CD4-positive, CD25-positive, alpha-beta regulatory T cell (primary cell): Measurements from ENCODE around the gene CCT7. TPM values are rescaled to one million over a fixed set of nuclear protein-coding genes. Genes with fewer than 3 reads are reported as not detected.

Experiments
- ATAC-seq, 2 donors: fragments of 150-1000 bp; cut with Tn5 transposase; one replicate each; pipeline ENCODE4 v1.10.0; 2021; ENCODE audit warnings: low read depth in 2 of 2, moderate number of reproducible peaks in 2 of 2, moderate library complexity in 1 of 2
- DNase-seq, 3 donors: peaks; one replicate each; pipeline versions ENCODE4 v3.0.0 to v3.0.0-alpha.2; 2012 to 2022; ENCODE audit warnings: mixed read lengths in 1 of 3
- H3K27ac ChIP-seq: one replicate; pipeline ENCODE4 v1.7.0; 2013; ENCODE audit warnings: mild to moderate bottlenecking, low read length; ENCODE audit not compliant: insufficient read depth, poor library complexity, severe bottlenecking
- H3K27me3 ChIP-seq: one replicate; pipeline ENCODE4 v1.7.0; 2013; ENCODE audit warnings: low read length; ENCODE audit not compliant: control insufficient read depth, insufficient read depth
- H3K36me3 ChIP-seq: one replicate; pipeline ENCODE4 v1.7.0; 2013; ENCODE audit warnings: mild to moderate bottlenecking, low read length, moderate library complexity; ENCODE audit not compliant: control insufficient read depth, insufficient read depth
- H3K4me1 ChIP-seq: 2 replicates; pipeline ENCODE4 v1.7.0; 2013; ENCODE audit warnings: mild to moderate bottlenecking, low read length; ENCODE audit not compliant: insufficient read depth, control insufficient read depth, poor library complexity, severe bottlenecking
- H3K4me3 ChIP-seq: one replicate; pipeline ENCODE4 v1.7.0; 2013; ENCODE audit warnings: low read depth, mild to moderate bottlenecking, low read length, moderate library complexity
- H3K9me3 ChIP-seq, 2 experiments: 1 replicate in 1 of 2; 2 replicates in 1 of 2; pipeline ENCODE4 v1.7.0; 2013; ENCODE audit warnings: low read length in 2 of 2, mild to moderate bottlenecking in 1 of 2, moderate library complexity in 1 of 2; ENCODE audit not compliant: control insufficient read depth in 2 of 2
- H3K27ac Mint-ChIP-seq, 3 donors: one replicate each; pipeline ENCODE4 v1.8.0; 2020 to 2022; ENCODE audit warnings: mild to moderate bottlenecking in 3 of 3, mixed read lengths in 3 of 3, moderate library complexity in 2 of 3
- H3K27me3 Mint-ChIP-seq: one replicate; pipeline ENCODE4 v1.8.0; 2022; ENCODE audit warnings: mild to moderate bottlenecking, mixed read lengths
- H3K36me3 Mint-ChIP-seq: one replicate; pipeline ENCODE4 v1.8.0; 2020; ENCODE audit warnings: mixed read lengths
- H3K4me1 Mint-ChIP-seq, 4 donors: one replicate each; pipeline ENCODE4 v1.8.0; 2020 to 2022; ENCODE audit warnings: mixed read lengths in 4 of 4, mild to moderate bottlenecking in 1 of 4
- H3K4me3 Mint-ChIP-seq, 4 donors: one replicate each; pipeline ENCODE4 v1.8.0; 2020 to 2022; ENCODE audit warnings: mild to moderate bottlenecking in 4 of 4, mixed read lengths in 4 of 4, moderate library complexity in 3 of 4
- H3K9me3 Mint-ChIP-seq, 7 donors: one replicate each; pipeline ENCODE4 v1.8.0; 2020 to 2022; ENCODE audit warnings: mixed read lengths in 7 of 7, mild to moderate bottlenecking in 3 of 7, moderate library complexity in 2 of 7
- polyA plus RNA-seq, 4 donors: library from polyadenylated mRNA; unstranded; fragments of 300-500 nt; fragmentation: Illumina TruSeq; gene quantifications; one replicate each; pipeline ENCODE4 v1.2.3, GENCODE V29; 2021
- total RNA-seq: library from RNA; stranded (reverse); gene quantifications from one replicate; pipeline ENCODE4 v1.2.3, GENCODE V29; 2022

CCT7 gene
- total and polyA plus RNA-seq, 5 donors from 2014 or later = 114 to 287 (median 275) TPM

DNA sequence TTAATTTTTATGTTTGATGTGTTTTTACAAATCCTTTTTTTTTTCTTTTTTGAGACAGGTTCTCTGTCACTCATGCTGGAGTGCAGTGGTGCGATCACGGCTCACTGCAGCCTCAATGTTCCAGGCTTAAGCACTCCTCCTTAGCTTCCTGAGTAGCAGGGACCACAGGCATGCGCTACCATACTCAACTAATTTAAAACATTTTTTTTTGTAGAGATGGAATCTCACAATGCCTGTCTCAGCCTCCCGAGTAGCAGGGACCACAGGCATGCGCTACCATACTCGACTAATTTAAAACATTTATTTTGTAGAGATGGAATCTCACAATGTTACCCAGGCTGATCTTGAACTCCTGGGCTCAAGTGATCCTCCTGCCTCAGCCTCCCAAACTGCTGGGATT lies 28.5 kb upstream of the CCT7 start:
- Mint-ChIP-seq H3K27me3 (peaks cover 67% of the 10 kb centered on the region), H3K4me1 (peaks cover 0 to 13% (median 5%) of the 10 kb centered on the region in 4 donors), H3K4me3 (no peak overlapping the region), H3K27ac (no peak overlapping the region), H3K36me3 (peaks cover 4% of the 10 kb centered on the region), H3K9me3 (peaks cover 0 to 5% (median 0%) of the 10 kb centered on the region in 7 donors)
- DNase-seq (no peak), ATAC-seq (no peak)
- Histone ChIP-seq H3K9me3 (no peaks in the 10 kb centered on the region), H3K27ac (no peak overlapping the region), H3K4me1 (peaks cover 13% of the 10 kb centered on the region), H3K27me3 (peaks cover 16% of the 10 kb centered on the region), H3K36me3 (no peaks in the 10 kb centered on the region), H3K4me3 (no peak overlapping the region)

DNA sequence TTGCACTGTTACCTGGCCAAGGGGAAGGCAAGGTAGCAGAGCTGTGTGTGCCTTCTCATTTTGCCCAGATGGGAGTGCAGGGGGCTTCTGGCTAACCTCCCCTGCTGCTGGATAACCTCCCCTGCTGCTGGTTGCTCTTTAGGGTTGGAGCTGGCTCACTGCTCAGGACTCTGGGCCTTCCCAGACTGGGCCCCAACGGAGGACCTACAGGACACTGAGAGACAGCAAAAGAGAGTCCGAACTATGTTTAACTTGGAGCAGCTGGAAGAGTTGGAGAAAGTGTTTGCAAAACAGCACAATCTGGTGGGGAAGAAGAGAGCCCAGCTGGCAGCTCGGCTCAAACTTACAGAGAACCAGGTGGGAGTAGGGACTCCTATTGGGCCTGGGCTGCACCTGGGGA lies 25.9 kb upstream of the CCT7 start:
- Mint-ChIP-seq H3K36me3 (peaks cover 4% of the 10 kb centered on the region), H3K4me1 (peaks cover 0 to 15% (median 8%) of the 10 kb centered on the region in 4 donors), H3K4me3 (no peak overlapping the region), H3K27ac (no peak overlapping the region), H3K27me3 (peaks cover 48% of the 10 kb centered on the region), H3K9me3 (peaks cover 0 to 3% (median 0%) of the 10 kb centered on the region in 7 donors)
- Histone ChIP-seq H3K27me3 (peaks cover 8% of the 10 kb centered on the region), H3K4me1 (peaks cover 13% of the 10 kb centered on the region), H3K36me3 (no peaks in the 10 kb centered on the region), H3K27ac (no peak overlapping the region), H3K9me3 (no peaks in the 10 kb centered on the region), H3K4me3 (no peak overlapping the region)
- ATAC-seq (no peak), DNase-seq (no peak)

DNA sequence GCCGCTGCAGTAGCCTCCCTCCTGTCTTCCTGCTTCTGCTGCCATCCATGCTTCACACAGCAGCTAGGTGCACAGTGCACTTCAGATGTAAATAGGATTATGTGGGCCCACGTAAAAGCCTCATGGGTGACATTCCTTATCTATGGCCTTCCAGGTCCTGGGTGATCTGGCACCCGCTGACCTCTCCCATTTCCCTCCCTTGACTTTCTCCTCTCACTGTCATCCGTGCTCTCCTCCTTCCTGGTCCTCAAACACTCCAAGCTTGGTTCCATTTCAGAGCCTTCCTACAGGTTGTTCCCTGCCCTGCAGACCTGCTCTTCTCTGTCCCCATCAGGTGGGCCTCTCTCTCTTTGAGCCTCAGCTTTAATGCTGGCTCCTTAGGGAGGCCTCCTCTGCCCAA lies 24.1 kb upstream of the CCT7 start:
- H3K4me3 ChIP-seq = no peak overlapping the region
- no peak for ATAC-seq
- no peak overlapping the region for H3K27ac ChIP-seq
- Mint-ChIP-seq H3K9me3 (peaks cover 0 to 1% (median 0%) of the 10 kb centered on the region in 7 donors), H3K27ac (peak overlapping the region in 1 of 3 donors; percentile 41), H3K4me3 (peak overlapping the region in 1 of 4 donors; percentile 32), H3K27me3 (peaks cover 31% of the 10 kb centered on the region), H3K4me1 (peaks cover 10 to 26% (median 15%) of the 10 kb centered on the region in 4 donors), H3K36me3 (peaks cover 4% of the 10 kb centered on the region)
- no peak for DNase-seq
- no peaks in the 10 kb centered on the region for H3K36me3 ChIP-seq
- H3K9me3 ChIP-seq = no peaks in the 10 kb centered on the region
- peaks cover 22% of the 10 kb centered on the region for H3K4me1 ChIP-seq
- H3K27me3 ChIP-seq = peaks cover 5% of the 10 kb centered on the region

DNA sequence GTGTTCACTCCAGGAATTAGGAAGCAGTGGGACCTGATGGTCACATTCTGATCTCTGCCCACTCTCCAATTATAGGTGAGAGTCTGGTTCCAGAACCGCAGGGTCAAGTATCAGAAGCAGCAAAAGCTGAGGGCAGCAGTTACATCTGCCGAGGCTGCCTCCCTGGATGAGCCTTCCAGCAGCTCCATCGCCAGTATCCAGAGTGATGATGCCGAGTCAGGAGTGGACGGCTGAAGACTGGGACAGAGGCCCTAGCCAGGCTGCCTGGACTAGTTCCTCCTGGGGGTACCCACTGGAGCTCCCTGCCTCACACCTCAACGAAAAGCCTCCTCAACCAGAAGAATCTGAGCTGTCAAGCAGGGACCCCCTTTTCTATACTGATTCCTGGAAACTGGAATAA lies 23.4 kb upstream of the CCT7 start:
- peaks cover 24% of the 10 kb centered on the region for H3K27me3 Mint-ChIP-seq
- DNase-seq = no peak
- H3K36me3 ChIP-seq = no peaks in the 10 kb centered on the region
- H3K4me1 ChIP-seq = peaks cover 22% of the 10 kb centered on the region
- peaks cover 4% of the 10 kb centered on the region for H3K27me3 ChIP-seq
- peak overlapping the region in 1 of 4 donors; percentile 32 for H3K4me3 Mint-ChIP-seq
- no peaks in the 10 kb centered on the region for H3K9me3 ChIP-seq
- no peak overlapping the region for H3K4me3 ChIP-seq
- no peak for ATAC-seq
- H3K36me3 Mint-ChIP-seq = peaks cover 4% of the 10 kb centered on the region
- H3K27ac ChIP-seq = no peak overlapping the region
- H3K9me3 Mint-ChIP-seq = no peaks in the 10 kb centered on the region
- H3K27ac Mint-ChIP-seq = peak overlapping the region in 1 of 3 donors; percentile 41
- H3K4me1 Mint-ChIP-seq = peaks cover 17 to 33% (median 22%) of the 10 kb centered on the region in 4 donors

DNA sequence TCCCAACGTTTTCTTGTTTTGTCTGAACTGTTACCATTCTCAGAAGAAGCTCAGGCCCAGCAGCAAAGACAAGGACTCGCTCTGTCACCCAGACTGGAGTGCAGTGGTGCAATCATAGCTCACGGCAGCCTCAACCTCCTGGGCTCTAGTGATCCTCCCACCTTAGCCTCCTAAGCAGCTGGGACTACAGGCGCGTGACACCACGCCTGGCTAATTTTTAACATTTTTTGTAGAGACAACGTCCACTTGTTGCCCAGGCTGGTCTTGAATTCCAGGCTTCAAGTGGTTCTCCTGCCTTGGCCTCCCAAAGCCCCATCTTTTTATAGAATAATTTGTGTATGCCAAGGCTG lies 22.0 kb upstream of the CCT7 start:
- no peak overlapping the region for H3K4me3 Mint-ChIP-seq
- H3K4me1 Mint-ChIP-seq = peaks cover 17 to 38% (median 25%) of the 10 kb centered on the region in 4 donors
- Histone ChIP-seq H3K27me3 (no peaks in the 10 kb centered on the region), H3K36me3 (no peaks in the 10 kb centered on the region), H3K27ac (no peak overlapping the region), H3K4me3 (no peak overlapping the region), H3K9me3 (no peaks in the 10 kb centered on the region), H3K4me1 (peaks cover 22% of the 10 kb centered on the region)
- DNase-seq = no peak
- H3K27me3 Mint-ChIP-seq = peaks cover 16% of the 10 kb centered on the region
- H3K9me3 Mint-ChIP-seq = no peaks in the 10 kb centered on the region
- peak overlapping the region in 2 of 3 donors; percentile 76 to 97 for H3K27ac Mint-ChIP-seq
- no peak for ATAC-seq
- H3K36me3 Mint-ChIP-seq = peaks cover 5% of the 10 kb centered on the region

DNA sequence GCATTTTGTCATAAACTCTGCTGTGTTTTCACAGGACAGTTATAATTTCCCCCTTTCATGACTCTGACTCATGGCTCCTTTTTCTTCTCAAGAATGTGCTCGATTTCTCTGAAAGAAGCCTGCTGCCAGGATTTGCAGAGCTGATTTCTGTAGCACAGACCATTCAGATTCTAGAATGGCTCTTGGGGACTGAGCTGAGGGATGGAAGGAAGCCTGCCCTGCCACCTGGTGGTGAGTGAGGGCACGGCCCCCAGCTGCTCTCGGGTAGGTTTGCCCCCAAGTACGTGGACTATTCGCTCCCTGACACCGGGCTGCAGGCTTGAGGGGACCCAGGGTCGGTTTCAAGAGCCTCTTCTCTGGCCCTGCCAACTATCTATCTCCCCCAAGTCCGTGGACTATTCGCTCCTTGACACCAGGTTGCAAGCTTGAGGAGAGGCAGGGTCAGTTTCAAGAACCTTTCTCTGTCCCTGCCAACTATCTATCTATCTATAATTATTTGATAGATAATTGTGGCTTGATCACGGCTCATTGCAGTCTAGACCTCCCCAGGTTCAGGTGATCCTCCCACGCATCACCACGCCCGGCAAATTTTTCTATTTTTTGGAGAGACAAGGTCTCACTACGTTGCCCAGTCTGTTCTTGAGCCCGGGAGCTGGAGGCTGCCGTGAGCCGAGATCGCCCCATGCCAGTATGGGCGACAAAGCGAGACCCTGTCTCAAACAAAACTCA lies 21.5 kb upstream of the CCT7 start:
- no peaks in the 10 kb centered on the region for H3K36me3 ChIP-seq
- Mint-ChIP-seq H3K27ac (peak overlapping the region in 2 of 3 donors; percentile 76 to 97), H3K4me3 (peak overlapping the region; percentile 71 to 85 (median 80)), H3K4me1 (peaks cover 17 to 41% (median 27%) of the 10 kb centered on the region in 4 donors), H3K27me3 (peaks cover 15% of the 10 kb centered on the region), H3K36me3 (peaks cover 7% of the 10 kb centered on the region), H3K9me3 (no peaks in the 10 kb centered on the region)
- DNase-seq (peak; percentile 55 to 81 (median 68)), ATAC-seq (peak; percentile 71 to 72)
- no peaks in the 10 kb centered on the region for H3K27me3 ChIP-seq
- H3K9me3 ChIP-seq = no peaks in the 10 kb centered on the region
- H3K4me3 ChIP-seq = peak overlapping the region; percentile 48
- H3K4me1 ChIP-seq = peaks cover 22% of the 10 kb centered on the region
- no peak overlapping the region for H3K27ac ChIP-seq

DNA sequence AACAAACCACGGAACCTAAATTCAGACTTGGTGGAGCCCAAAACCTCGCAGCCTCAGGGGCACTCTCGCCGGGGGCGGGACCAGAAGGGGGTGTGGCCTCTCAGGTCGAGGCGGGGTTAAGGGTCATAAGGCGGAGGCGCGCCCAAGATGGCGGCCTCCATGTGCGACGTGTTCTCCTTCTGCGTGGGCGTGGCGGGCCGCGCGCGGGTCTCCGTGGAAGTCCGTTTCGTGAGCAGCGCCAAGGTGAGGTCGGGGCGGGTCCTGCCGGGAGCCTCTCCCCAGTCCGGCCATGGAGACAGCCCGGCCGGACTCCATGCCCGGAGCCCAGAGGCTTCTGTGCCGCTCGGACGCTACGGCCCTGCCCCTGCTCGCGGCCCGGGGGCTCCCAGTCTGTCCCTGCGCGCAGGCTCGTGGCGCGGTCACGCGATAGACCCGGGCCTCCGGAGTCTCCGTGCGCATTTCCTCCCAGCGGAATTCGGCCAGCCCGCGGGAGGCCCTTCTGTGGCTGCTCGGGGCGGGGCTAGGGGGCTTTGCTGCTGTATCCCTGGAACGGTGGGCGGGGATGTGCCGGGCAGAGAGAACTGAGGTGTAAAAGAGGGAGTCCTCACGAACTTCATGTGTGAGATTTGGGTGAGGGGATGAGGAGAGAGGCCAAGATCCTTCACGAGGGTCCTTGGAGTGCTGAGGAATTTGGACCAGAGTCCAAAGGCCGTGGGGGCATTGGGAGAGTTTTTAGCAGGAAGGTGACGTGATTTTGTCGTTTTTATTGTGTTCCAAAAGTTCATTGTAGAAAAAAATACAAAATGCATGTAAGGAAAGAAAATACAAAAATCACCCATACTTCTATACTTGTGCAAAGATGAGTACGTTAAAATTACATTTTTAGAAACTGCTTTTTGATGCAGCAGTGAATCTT lies 19.7 kb upstream of the CCT7 start, which contains the start of gene SMYD5:
Gene SMYD5, plus strand, starts transcription at position 126 of the 916 bp plus-strand sequence. Its CDS starts 22 bp downstream, at position 148.
- H3K36me3 ChIP-seq = peaks cover 6% of the 10 kb centered on the region
- peak within 1 kb of the TSS; percentile 89 to 93 (median 92) for H3K4me3 Mint-ChIP-seq
- peaks cover 17 to 43% (median 27%) of the 10 kb centered on the region in 4 donors for H3K4me1 Mint-ChIP-seq
- no peaks in the 10 kb centered on the region for H3K9me3 ChIP-seq
- peaks cover 8% of the 10 kb centered on the region for H3K27me3 Mint-ChIP-seq
- no peaks in the 10 kb centered on the region for H3K27me3 ChIP-seq
- H3K27ac ChIP-seq = peak within 1 kb of the TSS; percentile 64
- no peaks in the 10 kb centered on the region for H3K9me3 Mint-ChIP-seq
- ATAC-seq (peak; percentile 91 to 94), DNase-seq (peak; percentile 87 to 93 (median 89))
- H3K4me3 ChIP-seq = peak within 1 kb of the TSS; percentile 90
- peak within 1 kb of the TSS; percentile 87 to 97 (median 96) for H3K27ac Mint-ChIP-seq
- H3K4me1 ChIP-seq = peaks cover 22% of the 10 kb centered on the region
- H3K36me3 Mint-ChIP-seq = peaks cover 8% of the 10 kb centered on the region
